WTC11 (cell line): Measurements from ENCODE around the gene LDB2. TPM values are rescaled to one million over a fixed set of nuclear protein-coding genes. Genes with fewer than 3 reads are reported as not detected.
A peak's percentile ranks its signal among the peaks of the same experiment; 100 is the strongest.

Experiments used
- ATAC-seq: fragments of 200-7000 bp; cut with Tn5 transposase; 2 replicates; pipeline ENCODE4 v1.10.0; 2021; ENCODE audit warnings: mild to moderate bottlenecking, moderate library complexity
- CTCF ChIA-PET: fragments of 300-600 bp; sonication (Branson Sonifier 250); formaldehyde crosslinking; loops from one replicate; lab custom pipeline; 2021; ENCODE audit warnings: antibody characterized with exemption; lab: Charles Lee
- POLR2A ChIA-PET: fragments of 350-600 bp; sonication (Branson Sonifier 250); formaldehyde crosslinking; loops from one replicate; lab custom pipeline; 2021; ENCODE audit warnings: antibody characterized with exemption; lab: Charles Lee
- DNase-seq: peaks from one replicate; pipeline ENCODE4 v3.0.0; 2021; ENCODE audit warnings: low spot score
- H3K27ac Mint-ChIP-seq: 2 replicates; pipeline ENCODE4 v1.8.0; 2021; ENCODE audit warnings: mixed read lengths
- H3K27me3 Mint-ChIP-seq: 2 replicates; pipeline ENCODE4 v1.8.0; 2021; ENCODE audit warnings: low read depth, mild to moderate bottlenecking, moderate library complexity, mixed read lengths
- H3K36me3 Mint-ChIP-seq: 2 replicates; pipeline ENCODE4 v1.8.0; 2021; ENCODE audit warnings: mixed read lengths
- H3K4me1 Mint-ChIP-seq: 2 replicates; pipeline ENCODE4 v1.8.0; 2022; ENCODE audit warnings: mixed read lengths
- H3K4me3 Mint-ChIP-seq: 2 replicates; pipeline ENCODE4 v1.8.0; 2021; ENCODE audit warnings: mild to moderate bottlenecking, moderate library complexity, mixed read lengths
- H3K9me3 Mint-ChIP-seq: 2 replicates; pipeline ENCODE4 v1.8.0; 2021; ENCODE audit warnings: mixed read lengths
- CBFB ChIP-seq: sonication (generic); formaldehyde crosslinking; IDR thresholded peaks from 2 replicates; pipeline ENCODE4 v1.8.1; 2022; ENCODE audit warnings: mild to moderate bottlenecking, low read depth, missing genetic modification reagents
- CREB1 ChIP-seq: sonication (generic); formaldehyde crosslinking; IDR thresholded peaks from 2 replicates; pipeline ENCODE4 v1.8.0; 2023; ENCODE audit warnings: mild to moderate bottlenecking, missing genetic modification reagents
- E2F5 ChIP-seq: sonication (generic); formaldehyde crosslinking; IDR thresholded peaks from 2 replicates; pipeline ENCODE4 v1.8.1; 2022; ENCODE audit warnings: mild to moderate bottlenecking, moderate library complexity, missing genetic modification reagents
- ELF4 ChIP-seq: sonication (generic); formaldehyde crosslinking; IDR thresholded peaks from 2 replicates; pipeline ENCODE4 v1.8.1; 2022; ENCODE audit warnings: low read depth, mild to moderate bottlenecking, moderate library complexity, missing genetic modification reagents
- NFATC4 ChIP-seq: fragments of 250-450 bp; sonication (Bioruptor Pico); IDR thresholded peaks from 2 replicates; pipeline ENCODE4 v1.9.0; 2021; ENCODE audit warnings: mild to moderate bottlenecking
- NFE2L1 ChIP-seq: sonication (generic); formaldehyde crosslinking; IDR thresholded peaks from 2 replicates; pipeline ENCODE4 v1.8.1; 2023; ENCODE audit warnings: missing genetic modification reagents
- PRDM15 ChIP-seq: sonication (generic); formaldehyde crosslinking; IDR thresholded peaks from 2 replicates; pipeline ENCODE4 v1.8.0; 2022; ENCODE audit warnings: missing genetic modification reagents
- RORB ChIP-seq: fragments of 250-450 bp; sonication (Bioruptor Pico); IDR thresholded peaks from 2 replicates; pipeline ENCODE4 v1.9.0; 2021; ENCODE audit warnings: mild to moderate bottlenecking
- SMAD3 ChIP-seq: sonication (generic); formaldehyde crosslinking; IDR thresholded peaks from 2 replicates; pipeline ENCODE4 v1.8.0; 2022; ENCODE audit warnings: missing genetic modification reagents, mild to moderate bottlenecking, borderline replicate concordance
- TEAD1 ChIP-seq: sonication (generic); formaldehyde crosslinking; IDR thresholded peaks from 2 replicates; pipeline ENCODE4 v1.8.0; 2022; ENCODE audit warnings: mild to moderate bottlenecking, missing genetic modification reagents
- ZNF219 ChIP-seq: sonication (generic); formaldehyde crosslinking; IDR thresholded peaks from 2 replicates; pipeline ENCODE4 v1.8.0; 2023; ENCODE audit warnings: missing genetic modification reagents, mild to moderate bottlenecking, borderline replicate concordance
- ZNF317 ChIP-seq: sonication (generic); formaldehyde crosslinking; IDR thresholded peaks from 2 replicates; pipeline ENCODE4 v1.8.1; 2023; ENCODE audit warnings: low read depth, mild to moderate bottlenecking, moderate library complexity, missing genetic modification reagents, borderline replicate concordance
- ZNF423 ChIP-seq: fragments of 250-450 bp; sonication (Bioruptor Pico); IDR thresholded peaks from 2 replicates; pipeline ENCODE4 v2.1.2; 2022; ENCODE audit warnings: mild to moderate bottlenecking, moderate library complexity
- ZNF671 ChIP-seq: fragments of 250-450 bp; sonication (Bioruptor Pico); IDR thresholded peaks from 2 replicates; pipeline ENCODE4 v1.8.0; 2021; ENCODE audit warnings: mild to moderate bottlenecking
- total RNA-seq: library from RNA; stranded (reverse); gene quantifications from 3 replicates; pipeline ENCODE4 v1.2.3, GENCODE V29; 2021
- TF ChIP-seq, protein P1 (sequence below): sonication (generic); formaldehyde crosslinking; IDR thresholded peaks from 2 replicates; pipeline ENCODE4 v1.8.1; 2022; ENCODE audit warnings: missing genetic modification reagents, borderline replicate concordance
- TF ChIP-seq, protein P2 (sequence below): fragments of 250-450 bp; sonication (Bioruptor Pico); conservative IDR thresholded peaks from 2 replicates; pipeline ENCODE4 v1.9.0; 2021; ENCODE audit warnings: mild to moderate bottlenecking
- TF ChIP-seq, protein P3 (sequence below): sonication (generic); formaldehyde crosslinking; IDR thresholded peaks from 2 replicates; pipeline ENCODE4 v1.8.0; 2022; ENCODE audit warnings: mild to moderate bottlenecking, missing genetic modification reagents
- TF ChIP-seq, protein P4 (sequence below): sonication (generic); formaldehyde crosslinking; IDR thresholded peaks from 2 replicates; pipeline ENCODE4 v1.8.0; 2022; ENCODE audit warnings: mild to moderate bottlenecking, missing genetic modification reagents

The LDB2 gene
- total RNA-seq, 1 experiment from 2014 or later: 62.4 TPM

DNA sequence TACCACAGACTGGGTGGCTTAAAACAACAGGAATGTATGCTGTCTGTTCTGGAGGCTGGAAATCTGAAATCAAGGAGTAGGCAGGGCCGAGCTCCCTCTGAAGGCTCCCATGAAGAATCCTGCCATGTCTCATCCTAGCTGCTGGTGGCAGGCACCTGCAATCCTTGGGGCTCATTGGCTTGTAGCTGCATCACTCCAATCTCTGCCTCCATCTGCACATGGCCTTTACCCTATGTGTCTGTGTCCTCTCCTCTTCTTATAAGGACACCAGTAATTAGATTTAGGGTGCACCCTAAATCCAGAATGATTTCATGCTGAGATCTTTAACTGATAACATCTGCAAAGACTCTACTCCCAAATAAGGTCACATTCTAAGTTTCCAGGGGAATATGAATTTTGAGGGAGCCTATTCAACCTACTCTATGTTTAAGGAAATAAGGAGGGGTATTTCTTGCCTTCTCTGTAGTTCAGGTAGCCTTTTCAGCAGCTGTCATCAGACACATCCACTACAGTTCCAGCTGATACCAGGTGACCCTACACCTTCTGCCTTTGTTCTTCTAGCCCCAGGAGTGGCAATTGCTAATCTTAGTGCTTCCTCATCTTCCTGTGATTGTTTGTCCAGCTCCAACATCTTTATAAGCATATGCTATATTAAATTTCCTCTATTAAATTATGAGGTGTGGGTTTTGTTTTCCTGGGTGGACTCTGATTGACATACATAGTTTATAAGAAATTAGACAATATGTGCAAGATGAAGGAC, 377.1 kb downstream of the LDB2 start (continued):
- TF ChIP-seq, protein P1, sequence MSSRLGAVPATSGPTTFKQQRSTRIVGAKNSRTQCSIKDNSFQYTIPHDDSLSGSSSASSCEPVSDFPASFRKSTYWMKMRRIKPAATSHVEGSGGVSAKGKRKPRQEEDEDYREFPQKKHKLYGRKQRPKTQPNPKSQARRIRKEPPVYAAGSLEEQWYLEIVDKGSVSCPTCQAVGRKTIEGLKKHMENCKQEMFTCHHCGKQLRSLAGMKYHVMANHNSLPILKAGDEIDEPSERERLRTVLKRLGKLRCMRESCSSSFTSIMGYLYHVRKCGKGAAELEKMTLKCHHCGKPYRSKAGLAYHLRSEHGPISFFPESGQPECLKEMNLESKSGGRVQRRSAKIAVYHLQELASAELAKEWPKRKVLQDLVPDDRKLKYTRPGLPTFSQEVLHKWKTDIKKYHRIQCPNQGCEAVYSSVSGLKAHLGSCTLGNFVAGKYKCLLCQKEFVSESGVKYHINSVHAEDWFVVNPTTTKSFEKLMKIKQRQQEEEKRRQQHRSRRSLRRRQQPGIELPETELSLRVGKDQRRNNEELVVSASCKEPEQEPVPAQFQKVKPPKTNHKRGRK (CRISPR knock-in tag): no peak
- TF ChIP-seq, protein P2, sequence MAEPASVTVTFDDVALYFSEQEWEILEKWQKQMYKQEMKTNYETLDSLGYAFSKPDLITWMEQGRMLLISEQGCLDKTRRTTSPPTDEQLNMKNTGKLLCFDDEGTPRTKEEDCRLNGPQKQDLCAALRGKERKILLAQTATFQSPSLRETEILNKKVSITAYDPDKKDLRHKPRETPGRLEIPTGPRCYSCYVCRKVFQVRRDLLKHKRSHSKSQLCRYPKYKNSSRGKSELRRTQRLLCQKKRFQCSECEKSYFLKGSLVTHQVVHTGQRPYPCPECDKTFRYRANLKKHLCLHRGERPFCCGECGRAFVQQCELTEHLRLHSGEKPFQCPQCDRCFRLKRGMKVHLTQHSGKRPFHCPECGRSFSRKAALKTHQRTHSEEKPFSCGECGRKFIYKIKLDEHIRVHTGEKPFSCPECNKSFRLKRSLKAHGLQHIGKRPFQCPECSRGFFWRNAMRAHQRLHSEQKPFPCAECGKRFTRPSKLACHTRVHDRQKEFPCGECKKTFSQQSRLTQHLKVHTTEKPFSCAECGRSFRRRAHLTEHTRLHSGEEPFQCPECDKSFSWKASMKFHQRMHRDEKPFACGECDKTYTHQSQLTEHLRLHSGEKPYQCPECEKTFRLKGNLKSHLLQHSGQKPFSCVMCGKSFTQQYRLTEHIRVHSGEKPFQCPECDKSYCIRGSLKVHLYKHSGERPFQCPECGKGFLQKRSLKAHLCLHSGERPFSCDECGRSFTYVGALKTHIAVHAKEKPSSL: no peak
- TF ChIP-seq, protein P3, sequence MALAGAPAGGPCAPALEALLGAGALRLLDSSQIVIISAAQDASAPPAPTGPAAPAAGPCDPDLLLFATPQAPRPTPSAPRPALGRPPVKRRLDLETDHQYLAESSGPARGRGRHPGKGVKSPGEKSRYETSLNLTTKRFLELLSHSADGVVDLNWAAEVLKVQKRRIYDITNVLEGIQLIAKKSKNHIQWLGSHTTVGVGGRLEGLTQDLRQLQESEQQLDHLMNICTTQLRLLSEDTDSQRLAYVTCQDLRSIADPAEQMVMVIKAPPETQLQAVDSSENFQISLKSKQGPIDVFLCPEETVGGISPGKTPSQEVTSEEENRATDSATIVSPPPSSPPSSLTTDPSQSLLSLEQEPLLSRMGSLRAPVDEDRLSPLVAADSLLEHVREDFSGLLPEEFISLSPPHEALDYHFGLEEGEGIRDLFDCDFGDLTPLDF (CRISPR knock-in tag): no peak

DNA sequence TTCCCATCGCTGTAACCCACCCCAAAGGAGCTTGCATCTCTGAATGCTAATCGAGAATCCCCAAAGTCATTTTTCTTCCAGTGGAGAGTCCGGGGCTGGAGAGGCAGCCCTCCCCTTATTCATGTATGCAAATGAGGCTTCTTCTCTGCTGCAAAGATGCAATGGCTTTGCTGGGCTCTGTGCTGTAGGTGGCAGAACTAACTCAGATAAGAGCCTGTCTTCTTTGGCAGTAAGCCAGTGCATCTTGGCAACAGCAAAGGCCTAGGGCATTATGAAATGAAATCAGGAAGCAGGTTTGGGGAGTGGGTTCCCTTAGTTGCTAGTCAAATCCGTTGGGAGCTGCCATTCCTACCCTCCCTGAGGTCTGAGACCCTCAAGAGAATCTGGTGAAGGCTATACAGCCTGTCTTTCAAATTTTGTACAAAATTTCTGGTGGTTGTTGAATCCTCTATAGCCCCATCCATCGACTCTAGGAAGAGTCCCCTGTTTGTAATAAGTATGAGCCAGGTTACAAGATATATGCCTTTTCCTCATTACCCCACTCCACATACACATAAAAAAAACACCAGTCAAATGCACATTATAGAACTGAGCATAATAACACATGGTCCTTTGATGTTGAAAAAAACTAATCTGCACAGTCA, 381.5 kb downstream of the LDB2 start:
- Mint-ChIP-seq H3K27ac (no peak overlapping the region), H3K9me3 (no peaks in the 10 kb centered on the region), H3K4me1 (peaks cover 38% of the 10 kb centered on the region), H3K27me3 (no peaks in the 10 kb centered on the region), H3K4me3 (no peak overlapping the region), H3K36me3 (peaks cover 3% of the 10 kb centered on the region)
- ATAC-seq: peak; percentile 95
- TF ChIP-seq ELF4 (no peak), NFATC4 (no peak), NFE2L1 (CRISPR knock-in tag) (no peak), TEAD1 (no peak)
- ChIA-PET CTCF (interaction anchor here (0.7 to 1.0 kb wide), 2 partner anchors 66 to 244 kb away, joined by 3 read pairs; no protein-coding TSS in a partner anchor), POLR2A (no interaction called here)
- DNase-seq: peak; percentile 24

- ATAC-seq (no peak), DNase-seq (no peak)
- H3K9me3 Mint-ChIP-seq: peaks cover 20% of the 10 kb centered on the region
- H3K36me3 Mint-ChIP-seq: peaks cover 29% of the 10 kb centered on the region
- H3K27ac Mint-ChIP-seq: no peak overlapping the region
- H3K27me3 Mint-ChIP-seq: no peaks in the 10 kb centered on the region
- no peak overlapping the region for H3K4me3 Mint-ChIP-seq
- H3K4me1 Mint-ChIP-seq: peaks cover 38% of the 10 kb centered on the region
- ChIA-PET POLR2A (no interaction called here), CTCF (no interaction called here)
- TF ChIP-seq SMAD3 (no peak), PRDM15 (no peak), ZNF671 (CRISPR knock-in tag) (no peak), RORB (CRISPR knock-in tag) (no peak), ZNF423 (CRISPR knock-in tag) (no peak), CREB1 (no peak), ZNF219 (no peak), TEAD1 (no peak), CBFB (CRISPR knock-in tag) (no peak), ZNF317 (CRISPR knock-in tag) (no peak), E2F5 (CRISPR knock-in tag) (no peak)
- TF ChIP-seq, protein P4, sequence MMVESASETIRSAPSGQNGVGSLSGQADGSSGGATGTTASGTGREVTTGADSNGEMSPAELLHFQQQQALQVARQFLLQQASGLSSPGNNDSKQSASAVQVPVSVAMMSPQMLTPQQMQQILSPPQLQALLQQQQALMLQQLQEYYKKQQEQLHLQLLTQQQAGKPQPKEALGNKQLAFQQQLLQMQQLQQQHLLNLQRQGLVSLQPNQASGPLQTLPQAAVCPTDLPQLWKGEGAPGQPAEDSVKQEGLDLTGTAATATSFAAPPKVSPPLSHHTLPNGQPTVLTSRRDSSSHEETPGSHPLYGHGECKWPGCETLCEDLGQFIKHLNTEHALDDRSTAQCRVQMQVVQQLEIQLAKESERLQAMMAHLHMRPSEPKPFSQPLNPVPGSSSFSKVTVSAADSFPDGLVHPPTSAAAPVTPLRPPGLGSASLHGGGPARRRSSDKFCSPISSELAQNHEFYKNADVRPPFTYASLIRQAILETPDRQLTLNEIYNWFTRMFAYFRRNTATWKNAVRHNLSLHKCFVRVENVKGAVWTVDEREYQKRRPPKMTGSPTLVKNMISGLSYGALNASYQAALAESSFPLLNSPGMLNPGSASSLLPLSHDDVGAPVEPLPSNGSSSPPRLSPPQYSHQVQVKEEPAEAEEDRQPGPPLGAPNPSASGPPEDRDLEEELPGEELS (CRISPR knock-in tag): no peak
- TF ChIP-seq, protein P1 (CRISPR knock-in tag): no peak
These were observed 384.6 kb downstream of the LDB2 start for GRCh38 chr4:16513876-16514275.
